Adrenal gland (tissue), 12 donors: ENCODE data around the gene CKMT1A. TPM values are rescaled to one million over a fixed set of nuclear protein-coding genes. Genes with fewer than 3 reads are reported as not detected.
"Not testable (repeated sequence)": the region's sequence is repeated elsewhere in the genome, so short reads cannot be mapped to it uniquely, and the experiment has no call there.

Experiments
- DNase-seq, 7 donors: peaks; one replicate each; pipeline ENCODE4 v3.0.0-alpha.2; 2019 to 2020
- H3K27ac ChIP-seq, 5 donors: fragments of 200-600 bp; sonication (generic) in 4 of 5; 1 replicate in 3 of 5; 2 replicates in 2 of 5; pipeline versions ENCODE4 v1.5.1 to v1.8.0; 2016 to 2020; ENCODE audit warnings: mild to moderate bottlenecking in 1 of 5
- H3K27me3 ChIP-seq: fragments of 200-600 bp; 2 replicates; pipeline ENCODE4 v1.8.0; 2021
- H3K36me3 ChIP-seq, 2 donors: fragments of 200-600 bp; replicated peaks in 1 of 2; 1 replicate in 1 of 2; 2 replicates in 1 of 2; pipeline versions ENCODE4 v1.5.1 to v1.8.0; 2018 to 2022
- H3K4me1 ChIP-seq, 2 donors: fragments of 200-600 bp; replicated peaks in 1 of 2; 1 replicate in 1 of 2; 2 replicates in 1 of 2; pipeline versions ENCODE4 v1.5.1 to v1.8.0; 2018 to 2021
- H3K4me3 ChIP-seq, 4 donors: fragments of 200-600 bp; sonication (generic) in 3 of 4; one replicate each; pipeline ENCODE4 v1.5.1; 2016 to 2018
- H3K9me3 ChIP-seq, 3 donors: fragments of 200-600 bp; sonication (generic) in 1 of 3; replicated peaks in 1 of 3; 1 replicate in 2 of 3; 2 replicates in 1 of 3; pipeline versions ENCODE4 v1.5.1 to v1.8.0; 2016 to 2021
- CTCF ChIP-seq, 6 experiments: fragments of 450-650 bp in 4 of 6; fragments of 200-600 bp in 2 of 6; sonication (generic) in 1 of 6; IDR thresholded peaks; 1 replicate in 5 of 6; 2 replicates in 1 of 6; pipeline versions ENCODE4 v1.5.1 to v1.8.0; 2016 to 2021; ENCODE audit warnings: antibody characterized with exemption in 6 of 6, mild to moderate bottlenecking in 2 of 6, moderate library complexity in 1 of 6
- POLR2A ChIP-seq, 2 donors: fragments of 450-650 bp; IDR thresholded peaks; one replicate each; pipeline ENCODE4 v1.6.1; 2017; ENCODE audit warnings: antibody characterized with exemption in 2 of 2, mild to moderate bottlenecking in 2 of 2, moderate library complexity in 1 of 2
- WGBS, 4 donors: extraction: QIAGEN DNeasy Blood & Tissue Kit in 2 of 4; methylation state at CpG; one replicate each; pipeline versions ENCODE4 v1.1.5 to v1.1.7; 2013 to 2017; 5-methylcytosine and 5-hydroxymethylcytosine counted together
- intact Hi-C, 2 donors: fragments of 100-400 bp; cut with DNase I; formaldehyde crosslinking; loops; one replicate each; pipeline versions ENCODE4 v1.14.1 to v1.15.0; 2022 to 2023
- polyA plus RNA-seq, 3 donors: library from polyadenylated mRNA; stranded (reverse); fragments of 200-250 nt in 2 of 3; fragments of 350-450 nt in 1 of 3; fragmentation: Illumina TruSeq in 1 of 3; extraction: RNeasy Lipid Tissue Mini Kit (QIAGEN cat#74804) in 1 of 3; gene quantifications; one replicate each; pipeline ENCODE4 v1.2.3, GENCODE V29; 2013 to 2014
- total RNA-seq, 9 donors: library from RNA; depleted of rRNA in 4 of 9; stranded (reverse); fragments of >200 nt in 4 of 9; fragments of 120-200 nt in 1 of 9; fragmentation: NEBNext Ultra II Directional in 1 of 9; extraction: Animal tissue kit (Norgen Biotek cat#: 25700) in 1 of 9; gene quantifications; one replicate each; pipeline versions ENCODE4 v1.1.0 to v1.2.4, GENCODE V29; 2013 to 2023
- donor health status: healthy with polysubstance abuse.
- donor health status: Bipolar disorder and iron deficiency.
- donor health status: DM: yes; HTN: yes; CAD: no.
- donor health status: DM: no; HTN: no; CAD: no.
- donor health status: DM: no; HTN: no; CAD: no.
- donor health status: DM: yes; HTN: yes; CAD: no.

The CKMT1A gene
- total and polyA plus RNA-seq, 12 donors: 0.55 to 5.3 (median 1.8) TPM

DNA sequence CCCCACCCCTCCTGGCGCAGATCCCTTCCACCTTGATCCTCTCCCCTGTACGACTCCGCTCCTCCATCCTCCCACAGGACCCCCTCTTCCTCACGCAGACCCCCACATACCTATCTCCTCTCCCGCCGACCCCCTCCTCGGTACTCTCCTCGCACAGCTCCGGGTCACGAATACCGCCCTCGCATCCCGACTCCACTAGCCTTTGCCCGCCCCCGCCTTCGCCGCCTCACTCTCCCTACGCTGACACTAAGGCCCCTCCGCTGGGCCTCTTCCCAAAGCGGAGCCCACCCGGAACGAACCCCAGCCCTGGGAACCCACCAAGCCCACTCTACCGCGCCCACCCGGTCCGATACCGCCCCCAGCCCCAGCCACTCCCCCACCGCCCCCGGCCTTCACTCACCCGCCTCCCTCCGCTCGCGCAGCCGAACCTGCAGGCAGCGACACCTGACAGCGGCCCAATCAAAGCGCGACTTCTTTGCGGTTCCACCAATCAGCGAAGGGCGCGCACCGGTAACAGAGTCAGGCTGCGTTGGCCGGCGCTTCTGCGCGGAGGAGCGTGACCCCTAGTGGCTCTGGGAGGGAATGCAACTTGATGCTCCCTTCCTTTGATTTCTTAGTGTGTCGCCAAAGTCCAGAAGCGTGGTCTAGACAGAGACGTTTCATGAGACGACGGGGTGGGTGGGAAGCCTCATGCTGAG lies 3.9 kb upstream of the CKMT1A start:
- H3K36me3 ChIP-seq, H3K27ac ChIP-seq, H3K4me1 ChIP-seq, H3K27me3 ChIP-seq, DNase-seq, H3K9me3 ChIP-seq, H3K4me3 ChIP-seq, intact Hi-C loops: not testable (repeated sequence)
- no CpG with 5 or more reads among the region's 54 CpGs for WGBS, 4 donors

- H3K4me3 ChIP-seq, H3K36me3 ChIP-seq, H3K27me3 ChIP-seq, H3K4me1 ChIP-seq, DNase-seq, intact Hi-C loops, H3K9me3 ChIP-seq, H3K27ac ChIP-seq: not testable (repeated sequence)
- WGBS, 4 donors: 17 to 44% methylated on average over 2 to 3 of the region's 7 CpGs; no CpG with 5 or more reads in 2 of the 4 donors
These were observed 980 bp upstream of the CKMT1A start for GRCh38 chr15:43692679-43693078.

DNA sequence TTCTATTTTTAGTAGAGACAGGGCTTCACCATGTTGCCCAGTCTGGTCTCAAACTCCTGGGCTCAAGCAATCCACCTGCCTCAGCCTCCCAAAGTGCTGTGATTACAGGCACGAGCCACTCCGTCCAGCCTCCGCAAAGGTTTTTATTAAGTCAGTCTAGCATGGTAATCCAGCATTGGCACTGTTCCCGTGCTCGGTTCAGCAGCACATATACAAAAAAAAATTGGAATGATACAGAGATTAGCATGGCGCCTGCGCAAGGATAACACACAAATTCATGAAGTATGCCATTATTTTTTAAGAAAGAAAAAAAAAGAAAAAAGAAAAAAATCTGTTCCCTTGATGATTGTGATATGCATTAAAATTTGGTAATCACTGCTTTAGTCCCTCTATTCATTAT lies 8.5 kb downstream of the CKMT1A start:
- H3K27me3 ChIP-seq: no peaks in the 10 kb centered on the region
- TF ChIP-seq CTCF (IDR thresholded peaks at IDR 0.05) (no peak), POLR2A (IDR thresholded peaks at IDR 0.05) (no peak)
- no peaks in the 10 kb centered on the region for H3K4me1 ChIP-seq
- no peaks in the 10 kb centered on the region for H3K9me3 ChIP-seq
- DNase-seq: no peak
- WGBS, 4 donors: 84 to 87% (median 86%) methylated on average over 7 of the region's 7 CpGs
- intact Hi-C loops: no loop called here
- H3K36me3 ChIP-seq: no peaks in the 10 kb centered on the region
- H3K27ac ChIP-seq: no peak overlapping the region
- no peak overlapping the region for H3K4me3 ChIP-seq

DNA sequence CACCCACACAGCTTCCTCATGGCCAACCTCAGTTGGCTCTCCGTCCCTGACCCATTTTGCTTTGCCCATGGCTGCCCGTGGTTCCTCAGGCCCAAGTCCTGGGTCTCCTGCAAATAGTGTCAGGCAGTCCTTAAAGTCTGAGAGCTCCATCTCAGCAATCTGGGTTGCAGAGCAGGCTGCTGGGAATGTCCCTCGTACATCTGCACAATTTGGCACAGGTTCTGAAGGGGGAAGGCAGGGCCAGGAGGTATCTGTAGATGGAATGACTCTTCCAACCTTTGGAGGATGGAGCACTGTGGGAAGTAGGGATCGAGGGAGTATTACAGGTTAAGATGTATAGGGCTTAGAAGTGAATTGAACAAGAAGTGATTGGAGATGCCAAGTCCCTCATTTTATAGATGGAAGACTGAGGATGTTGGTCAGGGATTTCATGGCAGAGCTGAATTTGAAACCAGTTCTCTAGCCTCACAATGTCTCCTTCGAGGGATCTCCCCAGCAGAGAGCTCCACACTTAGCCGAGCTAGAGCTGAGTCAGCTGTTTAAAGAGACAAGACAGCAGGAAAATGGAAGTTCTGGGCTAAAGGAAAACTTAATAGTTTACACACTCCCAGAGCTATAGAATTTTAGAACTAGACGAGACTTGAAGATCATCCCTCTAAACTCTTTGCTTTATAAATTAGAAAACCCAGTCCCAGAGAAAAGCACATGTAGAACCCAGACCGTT lies 9.2 kb downstream of the CKMT1A start:
- WGBS, 4 donors: 50 to 65% (median 57%) methylated on average over 8 of the region's 8 CpGs
- intact Hi-C loops: no loop called here
- TF ChIP-seq CTCF (IDR thresholded peaks at IDR 0.05): no peak
- no peak for TF ChIP-seq POLR2A (IDR thresholded peaks at IDR 0.05)
- Histone ChIP-seq H3K36me3 (no peaks in the 10 kb centered on the region), H3K27ac (no peak overlapping the region), H3K4me1 (no peaks in the 10 kb centered on the region), H3K4me3 (no peak overlapping the region), H3K27me3 (no peaks in the 10 kb centered on the region), H3K9me3 (no peaks in the 10 kb centered on the region)
- DNase-seq: no peak

- whole genome bisulfite sequencing, 4 donors: 75 to 85% methylated on average over 1 of the region's 12 CpGs; no CpG with 5 or more reads in 2 of the 4 donors
- H3K36me3 ChIP-seq, H3K4me1 ChIP-seq, DNase-seq, H3K4me3 ChIP-seq, H3K27me3 ChIP-seq, H3K27ac ChIP-seq, intact Hi-C loops, H3K9me3 ChIP-seq: not testable (repeated sequence)
These were observed 16.9 kb downstream of the CKMT1A start for GRCh38 chr15:43710431-43711131.
